OCI-LY1 (cell line): ENCODE measurements around the gene GNAS-AS1.

ENCODE experiments used
- H2AFZ ChIP-seq: fragments of 200-600 bp; sonication (generic), shearing (Covaris generic); 2 replicates; pipeline ENCODE4 v1.6.0; 2014; ENCODE audit warnings: antibody characterized with exemption, mild to moderate bottlenecking, low read length
- H3F3A ChIP-seq: fragments of 200-600 bp; sonication (generic), shearing (Covaris generic); 2 replicates; pipeline ENCODE4 v1.6.0; 2014; ENCODE audit warnings: mild to moderate bottlenecking, antibody characterized with exemption, low read length, moderate library complexity; ENCODE audit not compliant: insufficient read depth
- H3K27ac ChIP-seq: fragments of 200-600 bp; sonication (generic); 2 replicates; pipeline ENCODE4 v1.5.1; 2014; ENCODE audit warnings: low read length, mixed run types, mild to moderate bottlenecking, low read depth; ENCODE audit not compliant: poor library complexity, severe bottlenecking
- H3K27me3 ChIP-seq: fragments of 200-600 bp; sonication (generic); 2 replicates; pipeline ENCODE4 v1.6.0; 2014; ENCODE audit warnings: antibody characterized with exemption, mild to moderate bottlenecking, low read length, moderate library complexity; ENCODE audit not compliant: insufficient read depth
- H3K36me3 ChIP-seq: fragments of 200-600 bp; sonication (generic); 2 replicates; pipeline ENCODE4 v1.6.1; 2014; ENCODE audit warnings: mild to moderate bottlenecking, antibody characterized with exemption, low read length, moderate library complexity, mixed read lengths; ENCODE audit not compliant: insufficient read depth
- H3K4me1 ChIP-seq: fragments of 200-600 bp; sonication (generic); 2 replicates; pipeline ENCODE4 v1.5.1; 2014; ENCODE audit warnings: mild to moderate bottlenecking, low read length, moderate library complexity; ENCODE audit not compliant: insufficient read depth, severe bottlenecking
- H3K4me2 ChIP-seq: fragments of 200-600 bp; sonication (generic), shearing (Covaris generic); 2 replicates; pipeline ENCODE4 v1.6.1; 2014; ENCODE audit warnings: low read length
- H3K4me3 ChIP-seq: fragments of 200-600 bp; sonication (generic); 2 replicates; pipeline ENCODE4 v1.5.1; 2014; ENCODE audit warnings: low read length, low read depth, mild to moderate bottlenecking, mixed read lengths; ENCODE audit not compliant: poor library complexity, severe bottlenecking
- H3K79me2 ChIP-seq: fragments of 200-600 bp; shearing (Covaris generic); 2 replicates; pipeline ENCODE4 v1.6.1; 2016; ENCODE audit warnings: mixed run types, low read length, mixed read lengths; ENCODE audit not compliant: insufficient read depth
- H3K9ac ChIP-seq: fragments of 200-600 bp; sonication (generic), shearing (Covaris generic); 2 replicates; pipeline ENCODE4 v1.6.1; 2014; ENCODE audit warnings: mild to moderate bottlenecking, low read length, mixed read lengths
- H3K9me2 ChIP-seq: fragments of 200-600 bp; sonication (generic), shearing (Covaris generic); 2 replicates; pipeline ENCODE4 v1.6.1; 2014; ENCODE audit warnings: low read depth, mild to moderate bottlenecking, low read length, mixed read lengths
- H3K9me3 ChIP-seq: fragments of 200-600 bp; shearing (Covaris generic); 2 replicates; pipeline ENCODE4 v1.6.1; 2014; ENCODE audit warnings: low read length, mixed read lengths
- H4K20me1 ChIP-seq: fragments of 200-600 bp; sonication (generic), shearing (Covaris generic); 2 replicates; pipeline ENCODE4 v1.6.0; 2016; ENCODE audit warnings: mild to moderate bottlenecking, low read length; ENCODE audit not compliant: insufficient read depth
- EZH2 ChIP-seq: fragments of 200-600 bp; sonication (generic), shearing (Covaris generic); IDR thresholded peaks from 2 replicates; pipeline ENCODE4 v1.8.0; 2017; ENCODE audit warnings: borderline replicate concordance, mixed run types, mild to moderate bottlenecking, antibody characterized with exemption, low read length, moderate library complexity, mixed read lengths
- TF ChIP-seq, protein P1 (sequence below): fragments of 200-600 bp; sonication (generic), shearing (Covaris generic); IDR thresholded peaks from 2 replicates; pipeline ENCODE4 v1.5.1; 2017; ENCODE audit warnings: mild to moderate bottlenecking, antibody characterized with exemption, low read length, moderate library complexity, mixed read lengths

The GNAS-AS1 gene

DNA sequence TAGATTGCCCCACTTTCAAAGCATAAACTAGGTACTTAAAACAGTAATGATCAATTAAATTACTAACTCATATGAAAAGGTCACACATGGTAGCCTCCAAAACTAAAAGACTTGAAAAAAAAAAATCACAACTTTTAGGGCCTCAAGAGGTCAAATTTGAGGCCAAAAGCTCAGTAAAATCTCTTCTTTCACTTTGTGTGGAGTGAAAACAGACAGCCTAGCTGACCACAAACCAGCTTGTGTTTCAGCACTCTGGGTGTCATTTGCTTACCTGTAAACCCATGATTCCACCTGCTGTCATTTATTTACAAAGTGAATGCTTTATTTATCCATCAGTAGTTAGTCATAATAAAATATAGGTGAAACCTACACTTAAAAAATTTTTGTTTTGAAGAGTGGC, 35.8 kb upstream of the GNAS-AS1 start:
- Histone ChIP-seq H3K27me3 (no peaks in the 10 kb centered on the region), H3K27ac (no peak overlapping the region), H3K4me1 (peaks cover 14% of the 10 kb centered on the region), H2AFZ (no peak overlapping the region), H4K20me1 (no peaks in the 10 kb centered on the region), H3K9ac (no peak overlapping the region), H3K9me2 (no peaks in the 10 kb centered on the region), H3K36me3 (no peaks in the 10 kb centered on the region), H3K9me3 (no peaks in the 10 kb centered on the region), H3F3A (0 out of 2 replicates have a peak, but pooled peaks cover 4% of the 10 kb centered on the region), H3K4me3 (no peak overlapping the region), H3K4me2 (no peak overlapping the region), H3K79me2 (no peaks in the 10 kb centered on the region)
- TF ChIP-seq, protein P1, sequence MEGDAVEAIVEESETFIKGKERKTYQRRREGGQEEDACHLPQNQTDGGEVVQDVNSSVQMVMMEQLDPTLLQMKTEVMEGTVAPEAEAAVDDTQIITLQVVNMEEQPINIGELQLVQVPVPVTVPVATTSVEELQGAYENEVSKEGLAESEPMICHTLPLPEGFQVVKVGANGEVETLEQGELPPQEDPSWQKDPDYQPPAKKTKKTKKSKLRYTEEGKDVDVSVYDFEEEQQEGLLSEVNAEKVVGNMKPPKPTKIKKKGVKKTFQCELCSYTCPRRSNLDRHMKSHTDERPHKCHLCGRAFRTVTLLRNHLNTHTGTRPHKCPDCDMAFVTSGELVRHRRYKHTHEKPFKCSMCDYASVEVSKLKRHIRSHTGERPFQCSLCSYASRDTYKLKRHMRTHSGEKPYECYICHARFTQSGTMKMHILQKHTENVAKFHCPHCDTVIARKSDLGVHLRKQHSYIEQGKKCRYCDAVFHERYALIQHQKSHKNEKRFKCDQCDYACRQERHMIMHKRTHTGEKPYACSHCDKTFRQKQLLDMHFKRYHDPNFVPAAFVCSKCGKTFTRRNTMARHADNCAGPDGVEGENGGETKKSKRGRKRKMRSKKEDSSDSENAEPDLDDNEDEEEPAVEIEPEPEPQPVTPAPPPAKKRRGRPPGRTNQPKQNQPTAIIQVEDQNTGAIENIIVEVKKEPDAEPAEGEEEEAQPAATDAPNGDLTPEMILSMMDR = no peak
- no peak for TF ChIP-seq EZH2

DNA sequence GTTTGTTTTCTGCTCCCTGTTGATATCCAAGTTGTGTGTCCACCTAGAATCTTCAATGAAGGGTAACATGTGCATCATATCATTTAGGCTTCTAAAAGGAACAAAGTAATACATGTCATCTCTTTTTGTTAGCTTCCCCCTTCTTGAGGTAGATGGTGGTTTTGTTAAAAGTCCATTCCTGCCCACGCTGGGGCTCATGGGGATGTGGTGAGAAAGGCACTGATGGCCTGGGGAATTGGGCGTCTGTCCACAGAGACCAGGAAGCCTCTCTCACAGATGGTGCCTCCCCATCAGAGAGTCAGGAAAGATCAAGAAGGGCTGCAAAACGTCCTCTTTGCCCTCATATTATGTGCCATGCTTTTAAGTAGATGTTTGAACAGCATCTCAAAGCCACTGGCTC, 34.3 kb upstream of the GNAS-AS1 start:
- H3K4me2 ChIP-seq = no peak overlapping the region
- no peak overlapping the region for H3K9ac ChIP-seq
- H3K27me3 ChIP-seq = no peaks in the 10 kb centered on the region
- 0 out of 2 replicates have a peak, but pooled peaks cover 4% of the 10 kb centered on the region for H3F3A ChIP-seq
- H3K79me2 ChIP-seq = no peaks in the 10 kb centered on the region
- peaks cover 9% of the 10 kb centered on the region for H3K4me1 ChIP-seq
- no peaks in the 10 kb centered on the region for H4K20me1 ChIP-seq
- no peaks in the 10 kb centered on the region for H3K9me2 ChIP-seq
- TF ChIP-seq EZH2 = no peak
- TF ChIP-seq, protein P1 = no peak
- no peaks in the 10 kb centered on the region for H3K9me3 ChIP-seq
- no peak overlapping the region for H3K4me3 ChIP-seq
- H3K36me3 ChIP-seq = no peaks in the 10 kb centered on the region
- no peak overlapping the region for H2AFZ ChIP-seq
- no peak overlapping the region for H3K27ac ChIP-seq

DNA sequence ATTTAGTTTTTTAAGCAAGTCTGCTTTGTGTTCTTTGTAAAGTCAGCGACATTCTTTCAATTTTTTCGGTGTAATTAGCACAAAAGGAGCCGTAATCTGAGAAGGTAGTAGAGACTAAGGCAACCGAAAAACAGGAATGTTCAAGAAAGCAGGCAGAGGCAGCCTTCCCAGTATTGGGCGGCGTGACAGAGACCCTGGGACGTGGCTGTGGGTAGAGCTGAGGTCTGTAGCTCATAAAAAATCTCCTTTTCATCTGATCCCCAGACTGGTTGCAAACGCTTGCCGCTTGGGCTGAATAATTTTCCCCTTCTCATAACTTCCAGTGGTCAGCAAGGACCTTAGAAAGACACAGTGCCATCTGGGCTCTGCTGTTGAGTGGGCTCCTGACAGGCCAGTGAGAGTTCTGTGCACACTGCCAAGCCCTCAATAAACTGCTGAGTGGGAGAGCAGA, 32.6 kb upstream of the GNAS-AS1 start:
- H3K9me2 ChIP-seq = no peaks in the 10 kb centered on the region
- H3K4me3 ChIP-seq = no peak overlapping the region
- H3K27me3 ChIP-seq = no peaks in the 10 kb centered on the region
- H3K9ac ChIP-seq = no peak overlapping the region
- no peaks in the 10 kb centered on the region for H3K9me3 ChIP-seq
- H2AFZ ChIP-seq = no peak overlapping the region
- H3K79me2 ChIP-seq = no peaks in the 10 kb centered on the region
- no peak for TF ChIP-seq EZH2
- TF ChIP-seq, protein P1 = no peak
- no peak overlapping the region for H3K27ac ChIP-seq
- no peak overlapping the region for H3K4me2 ChIP-seq
- peaks cover 9% of the 10 kb centered on the region for H3K4me1 ChIP-seq
- 0 out of 2 replicates have a peak, but pooled peaks cover 4% of the 10 kb centered on the region for H3F3A ChIP-seq
- H3K36me3 ChIP-seq = no peaks in the 10 kb centered on the region
- no peaks in the 10 kb centered on the region for H4K20me1 ChIP-seq
